Inflammatory macrophage treated with lipopolysaccharide for 4 hours (primary cell): Measurements from ENCODE around the gene MYMX.

Experiments used
- DNase-seq: peaks from one replicate; pipeline ENCODE4 v3.0.0-alpha.2; 2020

The MYMX gene

DNA sequence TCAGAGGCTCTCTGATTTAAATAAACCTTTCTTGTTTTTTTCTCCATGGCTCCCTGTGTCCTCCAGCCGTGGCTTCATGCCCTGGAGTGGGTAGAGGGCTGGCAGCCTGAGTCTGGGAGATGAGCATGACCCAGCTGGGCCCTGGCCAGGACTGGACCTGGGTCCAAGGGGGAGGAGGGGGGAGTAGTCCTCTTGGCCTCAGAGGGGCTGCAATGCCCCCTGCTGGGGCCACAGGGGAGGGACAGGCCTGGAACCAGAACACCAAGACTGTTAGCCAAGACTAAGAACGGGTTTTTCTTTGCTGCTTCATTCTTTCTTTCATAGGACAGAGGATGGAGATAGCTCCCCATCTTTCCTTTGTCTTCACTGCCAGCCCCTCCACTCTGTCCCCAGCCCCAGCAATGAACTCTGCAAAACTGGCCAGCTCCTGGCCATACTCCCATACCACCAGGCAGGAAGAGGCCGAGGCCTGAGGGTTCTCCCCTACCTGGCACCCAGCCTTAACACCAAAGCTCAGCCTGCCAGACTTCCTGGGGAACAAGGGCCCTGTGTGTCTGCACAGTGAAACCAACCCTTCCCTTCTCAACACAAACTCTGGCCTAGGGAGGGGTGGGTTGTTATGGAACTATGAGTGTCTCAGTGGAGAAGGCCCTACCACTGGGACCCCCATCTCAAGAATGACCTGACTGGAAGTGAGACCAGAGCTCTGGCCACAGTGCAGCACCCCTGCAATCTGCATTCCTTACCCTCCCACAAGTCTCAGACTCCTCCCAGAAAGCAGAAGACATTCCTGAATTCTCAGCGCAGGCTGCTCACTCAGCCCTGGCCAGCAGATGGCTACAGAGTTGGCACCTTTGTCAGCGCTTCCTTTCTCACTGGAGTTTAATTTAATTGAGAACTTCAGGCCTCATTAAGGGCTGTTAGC is 17.6 kb downstream of the MYMX start:
- DNase-seq, result no peak

DNA sequence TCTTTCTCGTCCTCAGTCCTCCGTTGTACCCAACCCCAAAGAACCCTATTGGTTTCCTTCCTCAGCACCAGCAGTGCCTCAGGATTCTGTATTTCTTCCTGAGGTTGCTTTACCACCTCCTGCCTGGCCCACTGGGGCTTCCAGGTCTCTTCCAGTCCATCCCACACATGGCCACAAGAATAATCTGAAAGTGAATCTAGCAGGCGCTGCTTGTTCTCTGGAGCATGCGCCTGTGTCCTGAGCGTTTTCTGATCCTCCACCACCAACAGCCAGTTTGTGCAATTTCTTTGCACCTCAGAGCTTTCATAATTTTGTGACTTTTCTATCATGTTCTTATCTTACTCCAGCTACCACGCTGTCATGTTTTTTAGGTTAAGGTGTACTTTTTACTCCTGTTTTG is 18.5 kb downstream of the MYMX start:
- no peak for DNase-seq

DNA sequence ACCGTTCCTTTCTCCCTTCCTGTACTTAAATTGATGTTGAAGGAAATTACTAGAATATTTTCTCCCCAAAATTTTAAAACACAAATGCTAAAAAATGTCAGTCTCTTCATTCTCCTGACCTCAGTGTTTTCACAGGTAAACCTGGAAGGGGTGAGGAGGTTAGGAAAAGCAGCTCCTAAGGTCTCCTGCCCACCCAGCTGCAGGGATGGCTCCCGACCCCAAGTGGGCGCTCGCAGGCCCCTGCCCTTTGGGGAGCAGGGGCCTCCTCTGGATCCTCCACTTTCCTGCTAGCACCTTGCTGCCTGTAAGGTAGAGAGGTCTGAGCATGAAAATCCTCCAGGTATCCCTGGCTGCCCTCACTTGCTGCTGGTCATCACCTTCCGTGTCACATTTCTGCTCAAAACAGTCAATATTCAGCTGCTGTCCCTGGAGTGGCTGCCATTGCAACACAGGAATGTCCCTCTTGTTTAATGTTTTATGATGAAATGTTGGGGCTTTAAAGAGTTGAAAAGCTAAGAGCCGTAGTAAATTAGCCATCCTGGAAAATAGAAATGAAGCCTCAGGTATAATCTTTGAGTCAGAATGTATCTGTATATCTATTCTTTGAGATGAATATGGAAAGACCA is 19.3 kb downstream of the MYMX start:
- no peak for DNase-seq

DNA sequence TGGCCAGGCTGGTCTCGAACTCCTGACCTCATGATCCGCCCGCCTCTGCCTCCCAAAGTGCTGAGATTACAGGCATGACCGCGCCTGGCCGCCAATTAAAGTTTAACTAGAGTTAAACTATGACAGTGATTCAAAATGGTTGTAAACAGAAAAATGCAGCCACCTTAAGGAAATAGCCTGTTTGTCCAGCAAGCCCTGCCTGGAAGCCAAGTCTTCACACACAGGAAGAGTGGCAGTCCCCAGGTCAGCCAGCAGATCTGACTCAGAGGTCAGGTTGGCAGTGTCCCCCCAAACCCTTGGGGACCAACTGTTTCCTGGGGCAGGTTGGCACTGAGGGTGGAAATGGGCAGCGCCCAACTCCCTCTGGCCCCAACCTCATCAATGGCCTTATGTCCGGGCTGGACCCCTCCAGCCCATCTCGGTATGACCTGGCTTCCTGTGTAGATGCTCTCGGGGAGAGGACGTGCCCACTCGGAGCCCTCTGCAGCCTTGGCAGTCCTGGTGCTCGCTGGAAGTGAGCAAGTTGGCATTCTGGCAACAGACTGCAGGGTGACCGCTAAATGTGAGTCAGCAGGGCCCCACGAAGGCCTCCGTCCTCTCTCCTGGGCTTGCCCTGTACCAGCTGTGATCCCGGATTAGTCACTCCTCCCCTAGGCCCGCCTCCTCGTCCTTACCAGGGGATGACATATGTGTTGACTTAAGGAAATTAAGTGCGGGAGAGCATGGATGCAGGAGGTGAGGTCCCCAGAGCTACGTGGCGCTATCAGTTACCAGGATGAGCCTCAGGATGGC is 20.5 kb downstream of the MYMX start:
- DNase-seq, result peak; percentile 96

DNA sequence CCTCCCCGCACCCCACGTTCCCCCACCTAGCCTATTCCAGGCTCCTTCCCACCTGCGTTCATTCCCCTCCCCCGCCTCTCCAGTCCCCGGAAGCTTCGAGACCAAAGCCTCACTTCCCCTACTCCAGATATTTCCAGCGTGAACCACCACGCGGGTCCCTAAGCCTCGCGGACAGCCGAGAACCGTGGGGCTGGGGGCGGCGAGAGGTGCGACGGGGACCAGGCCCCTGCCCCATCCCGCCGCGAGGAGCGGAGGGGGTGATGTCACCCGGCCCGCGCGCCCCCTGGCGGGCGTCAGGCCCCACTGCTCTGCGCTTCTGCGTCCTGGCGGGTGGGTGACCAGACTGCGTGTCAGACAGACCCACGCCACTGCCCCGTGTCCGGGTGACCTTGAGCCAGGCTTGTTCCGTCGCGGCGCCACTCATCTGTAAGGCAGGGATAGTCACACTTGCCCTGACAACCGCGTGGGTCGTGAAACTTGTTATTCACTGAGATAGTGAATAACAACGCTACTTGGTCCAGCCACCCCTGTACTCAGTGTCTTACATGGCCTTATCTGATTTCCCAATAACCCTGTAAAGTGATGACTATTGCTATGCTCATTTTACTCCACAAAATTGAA is 21.2 kb downstream of the MYMX start:
- peak; percentile 79 for DNase-seq

DNA sequence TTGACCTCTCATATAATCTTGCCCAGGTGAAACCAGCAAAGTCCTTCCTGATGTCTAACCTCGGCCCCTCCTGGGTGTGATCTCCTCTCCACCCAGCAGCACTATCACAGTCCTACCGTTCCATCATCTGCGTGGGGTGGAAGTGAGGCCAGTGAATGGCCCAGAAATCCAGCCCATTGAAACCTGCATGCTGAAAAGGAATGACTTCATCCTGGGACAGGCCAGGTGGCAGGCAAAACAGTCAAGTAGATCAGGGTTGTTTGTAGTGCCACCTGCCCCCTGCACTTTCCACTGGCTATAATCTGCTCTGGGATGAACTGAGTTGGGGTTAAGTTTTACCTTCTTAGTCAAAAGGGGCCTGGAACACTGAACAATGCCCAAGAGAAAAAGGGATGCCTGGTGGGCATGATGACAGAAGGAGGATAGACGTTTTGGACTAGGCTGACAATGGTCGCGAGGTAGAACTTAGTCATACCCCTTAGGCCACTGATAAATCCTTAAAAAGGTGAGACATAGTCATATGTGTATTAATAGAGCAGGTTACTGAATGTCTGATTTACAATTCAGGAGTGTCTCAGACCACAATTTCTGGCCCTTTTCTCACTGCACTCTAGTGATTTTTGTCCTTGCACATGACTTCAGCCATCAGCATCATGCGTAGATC is 22.1 kb downstream of the MYMX start:
- DNase-seq, result no peak

DNA sequence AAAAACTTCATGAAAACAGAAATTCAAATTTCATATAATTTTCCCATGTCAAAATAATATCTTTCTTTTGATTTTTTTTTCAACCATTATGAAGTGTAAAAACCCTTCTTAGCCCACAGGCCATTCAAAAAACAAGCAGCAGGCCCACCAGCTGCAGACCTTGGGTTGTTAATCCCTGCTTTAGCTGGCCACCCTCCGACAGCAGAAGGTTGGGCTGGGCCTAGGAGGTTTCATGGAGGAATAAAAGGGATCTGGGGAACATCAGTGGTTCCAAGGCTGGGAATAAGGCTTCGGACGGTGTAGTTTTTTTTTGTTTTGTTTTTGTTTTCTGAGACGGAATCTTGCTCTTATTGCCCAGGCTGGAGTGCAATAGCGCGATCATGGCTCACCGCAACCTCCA is 26.6 kb downstream of the MYMX start:
- DNase-seq, result no peak

DNA sequence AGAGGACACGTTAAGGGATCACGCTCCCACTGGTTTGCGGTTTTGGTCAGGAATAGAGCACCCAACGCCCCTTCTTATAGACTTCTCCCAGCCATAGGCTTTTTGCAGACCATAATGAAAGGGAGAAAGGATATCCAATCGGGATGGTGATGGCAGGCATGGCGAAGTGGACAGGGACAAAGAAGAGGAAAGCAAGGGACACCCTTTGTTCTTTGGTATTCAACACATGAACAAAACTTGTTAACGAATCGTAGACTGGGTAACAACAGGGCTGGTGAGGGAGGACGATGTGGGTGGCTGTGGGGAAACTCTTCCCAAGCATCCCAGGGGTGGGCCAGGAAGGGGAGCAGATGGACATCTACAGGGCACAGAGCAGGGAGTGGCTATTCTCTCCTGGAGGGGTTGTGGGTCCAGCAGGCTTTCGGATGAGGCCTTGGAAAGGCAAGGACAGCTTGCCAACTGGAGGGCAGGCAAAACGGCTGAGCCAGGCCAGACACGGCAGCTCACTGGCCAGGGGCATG is 28.7 kb downstream of the MYMX start:
- DNase-seq, result no peak

DNA sequence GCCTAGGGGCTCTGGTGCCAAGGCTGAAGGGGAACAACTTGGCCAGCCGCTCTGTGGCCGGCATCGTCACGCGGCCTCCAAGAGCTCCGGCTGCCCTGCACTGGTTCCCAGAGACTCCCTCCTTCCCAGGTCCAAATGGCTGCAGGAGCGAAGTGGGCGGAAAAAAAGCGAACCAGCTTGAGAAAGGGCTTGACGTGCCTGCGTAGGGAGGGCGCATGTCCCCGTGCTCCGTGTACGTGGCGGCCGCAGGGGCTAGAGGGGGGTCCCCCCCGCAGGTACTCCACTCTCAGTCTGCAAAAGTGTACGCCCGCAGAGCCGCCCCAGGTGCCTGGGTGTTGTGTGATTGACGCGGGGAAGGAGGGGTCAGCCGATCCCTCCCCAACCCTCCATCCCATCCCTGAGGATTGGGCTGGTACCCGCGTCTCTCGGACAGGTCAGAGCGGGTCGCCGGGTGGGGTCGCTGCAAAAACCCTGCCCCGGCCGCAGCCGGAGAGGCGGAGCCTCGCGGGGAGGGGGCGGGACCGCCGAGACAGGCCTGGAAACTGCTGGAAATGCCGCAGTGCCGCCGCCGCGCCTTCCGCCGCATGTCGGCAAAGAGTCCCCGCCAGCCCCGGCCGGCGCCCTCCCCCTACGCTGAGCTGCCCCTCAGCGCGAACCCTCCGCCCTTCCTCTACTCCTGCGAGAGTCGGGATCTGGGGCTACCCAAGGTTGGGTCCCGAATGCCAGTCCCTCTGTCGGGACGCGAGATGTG is 29.4 kb downstream of the MYMX start:
- DNase-seq, result peak; percentile 65

DNA sequence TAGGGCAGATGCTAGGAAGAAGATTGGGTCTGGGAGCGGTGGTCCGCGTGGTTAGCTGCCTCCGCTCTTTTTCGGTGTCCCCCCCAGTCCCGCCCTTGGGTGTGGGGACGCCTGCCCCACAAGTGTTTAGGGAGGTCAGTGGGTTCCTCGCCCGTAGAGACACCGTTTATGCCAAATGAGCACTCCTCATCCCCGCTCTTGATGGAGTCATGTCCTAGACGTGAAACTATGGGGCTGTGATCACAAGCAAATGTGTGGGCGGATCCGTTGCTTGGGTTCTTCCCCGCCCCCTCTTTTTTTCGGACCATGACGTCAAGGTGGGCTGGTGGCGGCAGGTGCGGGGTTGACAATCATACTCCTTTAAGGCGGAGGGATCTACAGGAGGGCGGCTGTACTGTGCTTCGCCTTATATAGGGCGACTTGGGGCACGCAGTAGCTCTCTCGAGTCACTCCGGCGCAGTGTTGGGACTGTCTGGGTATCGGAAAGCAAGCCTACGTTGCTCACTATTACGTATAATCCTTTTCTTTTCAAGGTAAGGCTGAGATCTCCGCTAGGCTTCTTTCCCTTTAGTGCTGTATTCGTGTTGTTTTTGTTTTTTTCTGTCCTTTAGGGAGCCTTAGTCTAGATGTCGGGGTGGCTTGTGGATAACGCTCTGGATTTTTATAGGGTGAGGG is 30.1 kb downstream of the MYMX start, which contains the start of gene HSP90AB1:
TSS of gene HSP90AB1 (plus strand) at position 439 of the 675 bp plus-strand sequence. CDS start 1,529 bp downstream, outside the sequence.
- peak; percentile 95 for DNase-seq

DNA sequence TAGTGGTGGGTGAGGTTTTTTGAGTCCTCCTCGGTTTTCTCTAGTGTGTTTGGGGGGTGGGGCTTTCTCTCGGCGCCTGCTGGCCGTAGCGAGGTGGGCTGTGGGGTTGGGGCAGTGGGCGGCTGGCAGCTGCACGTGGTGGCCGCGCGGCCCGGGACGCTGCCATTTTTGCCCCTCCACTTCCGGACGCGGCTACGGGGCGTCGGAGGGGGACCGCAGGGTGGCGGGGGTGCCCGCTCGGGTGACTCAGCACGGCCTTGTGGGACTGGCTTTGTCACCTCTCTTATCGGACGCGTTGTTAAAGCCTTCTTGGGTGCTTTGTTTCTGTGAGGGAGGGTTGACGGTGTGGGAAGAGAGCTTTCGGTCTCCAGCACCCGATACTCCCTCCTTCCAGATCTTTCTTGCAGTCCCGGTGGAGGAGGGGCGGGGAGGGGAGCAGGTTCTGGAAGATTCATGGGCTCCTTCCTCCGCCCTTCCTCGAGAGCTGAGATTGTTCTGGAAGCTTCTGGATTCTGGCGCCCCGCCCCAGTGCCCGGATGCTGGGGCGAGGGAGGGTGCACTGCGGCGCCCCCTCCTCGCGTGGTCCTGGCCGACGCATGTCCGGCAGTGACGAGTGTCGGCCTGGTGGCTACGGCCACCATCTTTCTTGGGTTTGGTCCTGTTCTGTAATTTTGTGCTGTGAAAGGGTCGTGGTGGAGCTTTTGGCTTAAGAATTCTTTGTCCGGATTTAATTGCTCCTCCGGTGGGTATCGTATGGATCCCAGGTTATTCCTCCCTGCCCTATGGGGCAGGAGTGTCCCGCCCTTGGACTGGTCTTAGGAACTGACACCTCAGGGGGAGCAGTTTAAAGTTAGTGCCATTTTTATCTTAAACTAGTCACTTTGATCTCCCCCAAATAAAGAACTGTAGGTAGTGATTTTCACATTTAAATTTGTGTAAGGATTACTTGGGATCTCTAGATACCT is 30.9 kb downstream of the MYMX start:
- DNase-seq, result peak; percentile 82

DNA sequence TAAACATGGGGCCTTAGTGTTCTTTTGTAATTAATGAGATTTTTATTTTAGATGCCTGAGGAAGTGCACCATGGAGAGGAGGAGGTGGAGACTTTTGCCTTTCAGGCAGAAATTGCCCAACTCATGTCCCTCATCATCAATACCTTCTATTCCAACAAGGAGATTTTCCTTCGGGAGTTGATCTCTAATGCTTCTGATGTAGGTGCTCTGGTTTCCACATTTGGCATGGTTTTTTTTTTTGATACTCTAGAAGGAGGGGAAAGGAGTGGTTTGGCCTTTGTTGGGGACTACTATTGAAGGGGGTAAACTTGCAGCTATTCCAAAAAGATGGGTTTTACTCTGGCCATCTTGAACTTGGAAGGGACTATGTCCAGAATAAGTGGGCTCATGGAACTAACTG is 31.9 kb downstream of the MYMX start:
- DNase-seq, result no peak

DNA sequence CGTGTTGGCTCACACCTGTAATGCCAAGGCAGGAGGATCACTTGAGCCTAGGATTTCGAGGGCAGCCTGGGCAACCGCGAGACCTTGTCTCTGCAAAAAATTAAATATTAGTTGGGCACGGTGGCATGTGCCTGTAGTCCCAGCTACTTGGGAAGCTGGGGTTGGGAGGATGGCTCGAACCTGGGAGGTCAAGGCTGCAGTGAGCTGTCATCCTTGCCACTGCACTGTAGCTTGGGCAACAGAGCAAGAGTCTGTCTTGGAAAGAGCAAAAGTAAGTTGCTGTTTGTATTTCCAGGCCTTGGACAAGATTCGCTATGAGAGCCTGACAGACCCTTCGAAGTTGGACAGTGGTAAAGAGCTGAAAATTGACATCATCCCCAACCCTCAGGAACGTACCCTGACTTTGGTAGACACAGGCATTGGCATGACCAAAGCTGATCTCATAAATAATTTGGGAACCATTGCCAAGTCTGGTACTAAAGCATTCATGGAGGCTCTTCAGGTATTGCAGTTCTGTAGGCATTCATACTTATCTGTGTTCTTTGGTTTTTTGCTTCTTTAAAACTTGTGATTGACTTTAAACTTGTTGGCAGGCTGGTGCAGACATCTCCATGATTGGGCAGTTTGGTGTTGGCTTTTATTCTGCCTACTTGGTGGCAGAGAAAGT is 32.5 kb downstream of the MYMX start:
- DNase-seq, result no peak

DNA sequence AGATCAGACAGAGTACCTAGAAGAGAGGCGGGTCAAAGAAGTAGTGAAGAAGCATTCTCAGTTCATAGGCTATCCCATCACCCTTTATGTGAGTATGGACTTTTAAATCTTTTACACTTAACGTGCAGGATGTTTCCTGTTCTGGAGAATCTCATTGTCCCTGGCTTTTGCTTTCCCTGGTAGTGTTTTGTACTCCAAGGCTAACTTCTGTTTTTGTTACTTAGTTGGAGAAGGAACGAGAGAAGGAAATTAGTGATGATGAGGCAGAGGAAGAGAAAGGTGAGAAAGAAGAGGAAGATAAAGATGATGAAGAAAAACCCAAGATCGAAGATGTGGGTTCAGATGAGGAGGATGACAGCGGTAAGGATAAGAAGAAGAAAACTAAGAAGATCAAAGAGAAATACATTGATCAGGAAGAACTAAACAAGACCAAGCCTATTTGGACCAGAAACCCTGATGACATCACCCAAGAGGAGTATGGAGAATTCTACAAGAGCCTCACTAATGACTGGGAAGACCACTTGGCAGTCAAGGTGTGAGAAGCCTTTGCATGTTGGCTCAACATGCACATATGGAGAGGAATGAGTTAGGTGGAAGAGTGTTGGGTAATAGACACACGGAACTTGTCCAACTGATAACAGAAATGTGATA is 33.5 kb downstream of the MYMX start:
- no peak for DNase-seq

DNA sequence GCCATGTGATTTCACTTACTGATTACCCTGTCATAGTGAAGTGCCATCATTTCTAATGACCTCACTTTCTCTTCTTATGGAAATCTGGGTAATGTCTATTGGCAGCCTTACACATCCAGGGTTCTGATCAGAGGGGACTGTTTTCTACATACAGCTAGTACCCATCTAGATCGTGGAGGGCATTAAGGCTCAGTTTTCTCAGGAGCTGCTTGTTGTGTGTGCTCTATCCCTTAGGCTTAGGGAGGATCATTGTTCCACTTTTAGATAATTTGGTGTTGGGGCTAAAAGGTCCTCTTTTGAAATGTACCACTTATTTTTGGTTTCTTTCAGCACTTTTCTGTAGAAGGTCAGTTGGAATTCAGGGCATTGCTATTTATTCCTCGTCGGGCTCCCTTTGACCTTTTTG is 34.0 kb downstream of the MYMX start:
- DNase-seq, result no peak

DNA sequence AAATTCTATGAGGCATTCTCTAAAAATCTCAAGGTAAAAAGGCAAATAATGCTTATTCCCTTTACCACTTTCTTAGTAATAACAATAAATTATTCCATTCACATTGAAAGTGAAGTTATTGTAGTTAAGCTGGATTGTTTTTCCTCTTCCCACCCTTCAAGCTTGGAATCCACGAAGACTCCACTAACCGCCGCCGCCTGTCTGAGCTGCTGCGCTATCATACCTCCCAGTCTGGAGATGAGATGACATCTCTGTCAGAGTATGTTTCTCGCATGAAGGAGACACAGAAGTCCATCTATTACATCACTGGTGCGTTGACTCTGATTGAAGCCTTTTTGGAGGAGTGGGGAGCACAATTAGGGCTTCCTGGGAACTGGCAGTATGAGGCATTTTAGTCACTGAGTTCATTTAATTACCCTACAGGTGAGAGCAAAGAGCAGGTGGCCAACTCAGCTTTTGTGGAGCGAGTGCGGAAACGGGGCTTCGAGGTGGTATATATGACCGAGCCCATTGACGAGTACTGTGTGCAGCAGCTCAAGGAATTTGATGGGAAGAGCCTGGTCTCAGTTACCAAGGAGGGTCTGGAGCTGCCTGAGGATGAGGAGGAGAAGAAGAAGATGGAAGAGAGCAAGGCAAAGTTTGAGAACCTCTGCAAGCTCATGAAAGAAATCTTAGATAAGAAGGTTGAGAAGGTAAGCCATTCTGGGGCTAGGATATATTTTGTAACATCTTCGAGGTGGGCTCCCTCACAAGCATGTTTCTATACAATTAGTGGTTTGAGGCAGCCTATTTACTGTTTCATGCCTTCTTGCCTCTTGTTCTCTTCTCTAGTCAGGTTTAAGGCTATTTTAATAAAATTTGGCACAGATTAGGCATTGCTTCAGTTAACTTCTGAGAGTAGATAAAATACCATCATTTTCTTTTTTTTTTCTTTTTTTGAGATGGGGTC is 35.1 kb downstream of the MYMX start:
- DNase-seq, result no peak
